Stimulated activated CD8-positive, alpha-beta memory T cell treated with anti-CD3 and anti-CD28 coated beads, Interleukin-12 subunit alpha, Interleukin-12 subunit beta, amount 100 ng/mL, for 1 hour (primary cell): ENCODE measurements around the gene RAX2.

Experiments used
- DNase-seq: peaks from one replicate; pipeline ENCODE4 v3.0.0-alpha.2; 2020; ENCODE audit warnings: low read depth

RAX2 gene

DNA sequence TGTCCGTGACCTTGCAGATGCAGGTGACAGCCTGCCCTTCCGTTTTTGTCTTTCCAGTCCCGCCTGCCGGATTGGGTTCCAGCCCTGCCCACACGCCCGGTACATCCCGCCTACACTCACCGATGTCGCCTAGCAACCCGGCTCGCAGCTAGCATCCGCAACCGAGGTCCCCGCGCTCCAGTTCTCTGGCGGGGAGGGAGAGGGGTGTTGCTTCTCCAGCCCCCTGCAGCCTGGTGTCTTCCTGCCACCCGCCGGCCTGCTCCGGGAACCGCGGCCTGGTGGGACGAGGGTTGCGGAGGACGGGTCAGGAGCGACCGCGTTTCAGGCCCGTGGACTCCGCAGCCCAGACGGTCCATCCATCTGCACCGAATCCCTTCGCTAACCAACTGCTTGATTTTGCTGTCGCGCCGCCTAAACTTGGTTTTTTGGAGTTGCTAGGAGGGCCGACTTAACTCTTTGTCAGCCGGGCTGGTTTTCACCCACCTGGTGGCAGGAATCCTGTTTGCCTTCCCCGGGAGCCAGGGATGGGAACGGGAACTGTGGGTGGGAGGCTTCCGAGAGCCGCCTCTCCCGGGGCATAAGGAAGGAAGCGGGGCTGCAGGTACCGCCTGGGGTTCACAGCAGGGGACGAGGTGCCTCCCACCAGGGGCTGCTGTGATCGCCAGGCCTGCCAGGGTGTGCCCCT is 29.5 kb upstream of the RAX2 start:
- DNase-seq: peak; percentile 36

DNA sequence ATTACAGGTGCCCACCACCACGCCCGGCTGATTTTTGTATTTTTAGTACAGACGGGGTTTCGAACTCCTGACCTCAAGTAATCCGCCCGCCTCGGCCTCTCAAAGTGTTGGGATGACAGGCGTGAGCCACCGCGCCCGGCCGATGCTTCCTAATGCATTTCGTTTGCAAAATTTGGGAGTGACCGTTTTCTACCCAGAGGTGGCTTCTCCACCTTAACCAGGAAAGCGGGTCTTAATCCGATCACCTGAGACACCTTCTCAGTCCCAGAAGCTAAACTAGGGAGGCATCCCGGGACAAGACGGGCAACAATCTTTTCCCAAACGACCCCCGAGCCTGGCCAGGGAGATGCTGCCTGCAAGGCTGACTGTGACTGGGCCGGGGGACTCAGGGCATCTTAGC is 29.0 kb upstream of the RAX2 start:
- no peak for DNase-seq

DNA sequence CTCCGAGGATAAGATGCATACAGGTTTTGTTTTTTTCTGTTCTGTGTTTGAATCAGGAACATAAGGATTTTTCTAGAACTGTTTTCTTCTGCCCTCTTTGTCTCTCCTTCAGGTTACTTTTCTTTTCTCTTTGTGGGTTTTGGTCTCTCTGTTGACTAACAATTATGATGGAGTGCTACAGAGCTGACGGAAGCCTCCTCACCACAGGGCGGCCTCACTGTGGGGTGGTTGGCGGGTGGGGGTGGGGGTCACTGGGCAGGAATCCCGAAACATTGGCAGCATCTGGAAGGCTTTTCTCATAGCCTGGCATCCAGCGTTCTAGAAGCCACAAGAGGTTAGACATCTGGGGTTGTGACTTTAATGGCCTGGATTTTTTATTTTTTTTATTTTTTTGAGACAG is 26.1 kb upstream of the RAX2 start:
- DNase-seq: no peak

DNA sequence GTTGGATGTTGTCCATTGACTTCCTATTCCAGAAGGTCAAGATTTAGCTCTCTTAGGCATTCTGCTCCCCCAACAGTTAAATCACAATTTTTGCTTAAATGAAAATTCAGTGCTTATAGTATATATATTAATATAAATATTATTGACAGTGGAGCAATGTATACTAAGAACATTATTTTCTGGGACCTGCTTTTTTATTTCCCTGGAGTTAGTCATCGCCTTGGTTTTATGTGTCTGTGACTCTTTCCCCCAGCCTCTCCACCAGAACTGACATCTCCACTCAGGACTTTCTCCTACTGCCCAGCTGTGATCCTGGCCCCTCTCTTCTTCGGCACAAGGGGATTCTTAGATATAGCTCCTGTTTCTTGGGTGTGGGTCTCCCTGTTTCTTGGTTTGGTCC is 24.3 kb upstream of the RAX2 start:
- DNase-seq: no peak

DNA sequence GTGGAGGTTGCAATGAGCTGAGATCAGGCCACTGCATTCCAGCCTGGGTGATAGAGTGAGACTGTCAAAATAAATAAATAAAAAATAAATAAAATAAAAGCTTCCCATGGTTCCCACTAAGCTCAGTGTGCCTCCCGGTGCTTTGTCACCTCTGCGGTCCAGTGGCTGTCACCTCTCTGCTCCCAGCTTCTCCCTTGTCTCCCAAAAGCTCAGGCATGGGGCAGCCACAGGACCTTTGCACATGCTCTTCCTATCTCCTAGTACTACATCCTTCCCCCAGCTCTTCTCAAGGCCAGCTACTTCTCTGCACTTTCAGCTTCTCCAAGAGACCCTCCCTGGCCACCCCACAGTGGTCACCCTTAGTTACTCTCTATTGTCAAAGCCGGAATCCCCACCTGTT is 21.8 kb upstream of the RAX2 start:
- no peak for DNase-seq

DNA sequence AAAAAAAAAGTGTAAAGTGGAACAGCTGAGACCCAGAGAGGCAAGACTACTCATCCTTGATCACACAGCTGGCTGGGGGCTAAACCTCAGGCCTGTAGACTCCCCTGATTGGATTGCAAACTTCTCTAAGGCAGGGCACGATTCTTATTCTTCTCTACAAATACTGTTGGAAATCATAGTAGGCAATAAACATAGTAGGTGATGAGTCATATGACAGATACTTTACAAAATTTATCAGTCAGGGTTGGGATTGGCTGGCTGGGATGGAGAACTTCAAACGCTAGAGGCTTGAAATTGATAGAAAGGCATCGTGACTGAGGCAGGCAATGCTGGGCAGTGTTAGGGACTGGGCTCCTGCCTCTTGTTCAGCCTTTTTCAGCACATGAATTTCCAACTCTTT is 20.1 kb upstream of the RAX2 start:
- no peak for DNase-seq

DNA sequence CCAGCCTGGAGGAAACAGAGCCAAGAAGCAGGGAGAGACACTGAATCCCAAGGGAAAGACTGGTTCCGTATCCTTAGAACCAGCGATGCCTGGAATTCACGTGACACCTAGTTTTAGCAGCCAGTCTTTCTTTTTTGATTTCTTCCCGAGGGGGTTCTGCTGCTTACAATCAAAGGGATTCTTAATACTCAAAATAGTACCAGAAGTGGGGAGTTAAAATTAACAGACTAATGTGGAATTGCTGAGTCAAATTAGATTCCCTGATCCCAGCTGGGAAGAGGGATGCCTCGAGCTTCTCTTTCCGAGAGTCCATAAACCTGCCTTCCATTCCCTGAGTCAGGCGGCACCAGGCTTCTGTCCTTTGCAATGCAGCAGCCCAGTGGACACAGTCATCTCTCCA is 18.9 kb upstream of the RAX2 start:
- no peak for DNase-seq

DNA sequence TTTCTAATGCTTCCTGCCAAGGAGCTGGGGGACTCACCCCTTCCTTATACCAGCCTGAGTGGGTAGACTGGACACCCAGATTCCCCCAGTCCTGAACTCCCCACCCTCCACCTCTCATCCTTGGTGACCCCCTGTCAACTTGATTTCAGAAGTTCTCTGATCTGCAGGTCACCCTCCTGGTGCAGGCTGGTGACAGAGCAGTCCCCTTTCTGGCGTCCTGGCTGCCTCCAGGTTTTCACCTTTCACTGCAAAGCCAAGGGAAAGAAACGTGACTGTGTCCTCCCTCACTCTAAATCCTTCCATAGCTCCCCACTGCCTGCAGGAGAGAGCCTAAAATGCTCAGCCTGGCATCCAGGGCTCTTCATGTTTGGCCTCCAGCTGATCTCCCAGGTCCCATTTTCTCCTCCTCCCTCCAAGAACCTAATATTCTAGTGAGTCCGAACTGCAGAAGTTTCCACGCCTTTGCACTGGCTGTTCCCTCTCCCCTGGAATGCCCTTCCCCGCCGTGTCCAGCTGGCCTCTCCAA is 18.2 kb upstream of the RAX2 start:
- no peak for DNase-seq

DNA sequence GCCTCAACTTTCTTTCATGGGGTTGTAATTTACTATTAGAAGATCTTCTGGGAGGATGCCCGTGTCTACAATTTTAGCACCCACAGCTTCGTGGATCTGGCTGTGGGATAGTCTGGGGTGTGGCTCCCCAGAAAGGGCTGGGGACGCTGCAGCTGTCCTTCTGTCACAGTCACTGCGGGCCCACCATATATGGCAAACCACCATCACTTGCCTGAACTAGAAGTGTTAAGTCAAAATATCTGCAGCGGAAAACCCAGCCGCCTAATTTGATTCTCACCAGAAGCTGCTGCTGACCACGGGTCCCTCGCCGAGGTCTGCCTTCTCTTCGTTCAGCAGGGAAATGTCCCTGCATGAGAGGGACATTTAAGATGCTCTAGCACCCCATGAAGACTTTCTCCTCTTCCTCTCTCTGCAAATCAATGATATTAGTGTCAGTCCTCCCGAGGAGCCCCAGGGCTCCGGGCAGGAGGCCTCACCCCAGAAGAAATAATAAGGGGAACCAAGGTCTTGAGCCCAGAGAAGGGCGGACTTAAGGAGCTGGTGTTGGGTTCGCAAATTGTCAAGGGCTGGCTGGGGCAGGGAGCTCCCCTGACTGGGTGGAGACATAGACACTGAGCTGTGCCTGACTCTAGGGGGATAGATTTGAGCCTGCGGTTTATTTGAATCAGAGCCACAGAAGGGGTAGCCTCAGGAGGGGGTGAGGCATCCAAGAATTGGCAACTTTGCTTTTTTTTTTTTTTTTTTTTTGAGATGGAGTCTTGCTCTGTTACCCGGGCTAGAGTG is 17.2 kb upstream of the RAX2 start:
- no peak for DNase-seq

DNA sequence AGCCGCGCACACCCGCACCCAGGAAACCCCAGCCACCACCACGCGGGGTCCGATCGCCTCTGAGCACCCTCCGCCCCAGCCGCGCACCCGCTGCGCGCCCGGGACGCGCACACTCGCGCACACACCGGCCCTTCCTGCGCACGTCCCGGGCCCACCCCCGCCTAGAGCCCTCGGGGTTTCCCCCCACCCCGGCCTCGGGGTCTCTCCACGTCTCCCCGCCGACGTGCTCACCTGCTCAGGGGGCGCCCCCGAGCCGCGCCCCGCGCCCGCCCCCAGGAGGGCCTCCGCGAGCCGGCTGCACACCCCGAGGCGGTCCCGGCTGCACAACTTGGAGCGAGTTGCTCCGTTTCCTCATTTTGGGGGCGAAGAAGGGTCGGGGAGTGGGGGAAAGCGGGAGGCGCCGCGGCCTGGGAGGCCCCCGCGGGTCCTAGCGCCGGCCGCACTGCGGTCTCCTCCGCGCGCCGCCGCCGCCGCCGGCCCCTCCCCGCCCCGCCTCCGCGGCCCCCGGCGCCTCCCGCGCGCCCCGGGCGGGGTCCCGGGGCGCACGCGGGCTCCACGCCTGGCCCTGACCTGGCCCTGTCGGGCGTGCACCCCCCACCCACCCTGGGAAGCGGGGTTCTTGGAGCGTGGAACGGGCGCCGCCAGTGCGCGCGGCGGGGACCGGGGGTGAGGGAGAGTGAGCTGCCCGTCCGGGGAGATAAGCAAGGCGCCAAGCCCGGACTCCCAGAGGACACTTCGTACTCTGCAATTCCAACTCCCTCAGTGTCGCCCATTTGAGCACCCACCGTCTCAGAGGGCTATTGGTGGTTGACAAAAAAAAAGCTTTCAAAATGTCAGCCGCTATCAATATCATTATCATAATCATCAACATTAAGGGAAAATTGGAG is 14.2 kb upstream of the RAX2 start, which contains the start of gene MATK:
Gene MATK, minus strand, starts transcription at position 444 of the 887 bp plus-strand sequence. CDS start 1,246 bp downstream, outside the sequence.
- no peak for DNase-seq

DNA sequence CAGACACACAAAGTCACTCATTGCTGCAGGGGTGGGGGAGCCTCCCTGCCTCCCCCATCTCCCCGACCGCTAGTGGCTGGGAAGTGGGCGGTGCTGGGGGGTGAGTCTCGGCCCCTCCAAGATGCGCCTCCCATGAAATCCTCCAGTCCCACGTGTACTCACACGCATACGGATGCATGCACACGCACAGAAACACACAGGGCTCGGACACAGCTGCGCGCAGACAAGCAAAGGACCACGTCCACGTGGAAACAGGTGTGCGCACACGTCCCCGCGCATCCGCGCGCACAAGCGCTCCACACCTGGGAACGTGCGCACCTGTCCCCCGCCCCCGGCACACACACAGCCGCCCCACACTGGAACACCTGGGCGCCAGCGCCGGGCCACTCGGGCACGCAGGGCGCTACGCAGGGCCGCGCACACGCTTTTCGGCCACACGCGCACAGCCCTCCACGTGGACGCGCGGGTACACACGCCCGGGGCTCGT is 13.5 kb upstream of the RAX2 start:
- no peak for DNase-seq

DNA sequence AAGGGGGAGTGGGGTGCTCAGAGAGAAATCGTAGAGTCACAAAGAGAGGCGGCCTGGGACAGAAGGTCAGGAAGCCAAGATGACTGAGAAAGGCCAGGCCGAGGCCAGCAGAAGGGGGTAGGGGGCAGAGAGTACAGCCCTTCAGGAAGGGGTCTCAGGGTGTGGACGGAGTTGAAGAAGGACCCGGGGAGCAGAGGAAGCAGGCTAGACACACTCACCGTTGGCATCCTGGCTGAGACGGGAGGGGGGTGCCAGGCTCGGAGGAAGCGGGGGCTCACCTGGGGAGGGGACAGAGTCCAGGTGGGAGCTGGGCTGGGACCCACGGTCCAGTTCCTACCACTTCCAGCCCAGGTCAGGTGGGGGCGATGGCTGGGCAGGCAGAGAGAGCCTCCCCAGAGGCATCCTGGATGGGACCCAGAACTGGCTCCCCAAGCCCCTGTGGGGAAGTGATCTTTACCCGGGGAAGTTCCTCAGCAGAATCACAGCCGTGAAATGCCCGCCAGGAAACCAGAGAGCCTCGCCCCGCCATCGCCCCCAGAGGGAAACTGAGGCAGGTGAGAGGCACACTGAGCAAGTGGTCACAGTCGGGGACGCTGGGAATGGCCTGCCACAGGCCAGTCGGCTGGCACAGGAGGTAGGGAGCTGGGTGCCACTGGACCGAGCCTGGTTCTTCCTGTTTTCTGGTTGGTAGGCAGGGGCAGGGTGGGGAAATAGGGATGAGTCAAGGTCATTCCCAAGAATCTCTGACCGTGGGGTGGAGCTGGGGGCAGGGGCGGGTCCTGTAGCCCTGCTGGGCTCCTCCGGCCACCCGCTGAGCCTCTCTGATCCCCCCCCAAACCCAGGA is 12.8 kb upstream of the RAX2 start:
- DNase-seq: no peak

DNA sequence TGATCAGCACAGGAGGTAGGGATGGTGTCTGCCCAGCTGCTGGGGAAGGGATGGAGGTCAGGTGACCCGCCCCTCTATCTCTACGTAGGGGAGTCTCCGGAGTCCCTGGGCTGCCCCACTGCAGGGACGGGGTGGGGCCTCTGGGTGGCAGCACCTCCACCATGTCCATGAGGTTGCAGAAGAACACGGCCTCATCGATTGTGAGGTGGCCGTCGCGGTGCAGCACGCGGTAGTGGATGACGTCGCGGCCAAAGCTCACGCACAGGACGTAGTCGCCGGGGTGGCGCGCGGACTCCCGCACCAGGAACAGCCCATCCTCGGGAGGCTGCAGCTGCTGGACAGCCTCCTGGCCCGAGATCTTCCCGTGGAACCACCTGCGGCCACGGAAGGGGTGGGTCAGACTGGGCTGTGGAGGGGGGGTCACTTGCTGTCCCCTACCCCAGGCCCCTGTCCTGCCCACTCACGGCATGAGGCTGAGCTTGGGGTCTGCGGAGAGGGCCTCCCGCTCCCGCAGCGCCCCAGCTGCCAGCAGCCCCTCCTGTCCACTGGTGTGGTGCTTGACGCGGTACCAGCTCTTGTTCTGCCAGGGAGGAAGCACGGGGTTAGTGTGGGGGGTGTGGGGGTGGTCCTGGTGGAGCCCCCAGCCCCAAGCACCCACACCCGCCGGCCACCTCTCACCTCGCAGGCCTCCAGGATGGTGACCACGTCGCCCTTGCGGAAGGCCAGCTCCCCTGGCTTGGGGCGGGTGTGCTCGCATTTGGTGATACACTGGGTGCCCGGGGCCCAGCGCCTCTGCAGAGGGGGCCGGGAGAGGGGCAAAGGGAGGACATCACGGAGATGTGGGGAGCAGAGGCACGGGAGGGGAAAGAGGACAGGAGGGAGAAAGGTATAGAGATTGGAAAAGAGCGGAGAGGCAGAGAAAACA is 11.9 kb upstream of the RAX2 start:
- no peak for DNase-seq

DNA sequence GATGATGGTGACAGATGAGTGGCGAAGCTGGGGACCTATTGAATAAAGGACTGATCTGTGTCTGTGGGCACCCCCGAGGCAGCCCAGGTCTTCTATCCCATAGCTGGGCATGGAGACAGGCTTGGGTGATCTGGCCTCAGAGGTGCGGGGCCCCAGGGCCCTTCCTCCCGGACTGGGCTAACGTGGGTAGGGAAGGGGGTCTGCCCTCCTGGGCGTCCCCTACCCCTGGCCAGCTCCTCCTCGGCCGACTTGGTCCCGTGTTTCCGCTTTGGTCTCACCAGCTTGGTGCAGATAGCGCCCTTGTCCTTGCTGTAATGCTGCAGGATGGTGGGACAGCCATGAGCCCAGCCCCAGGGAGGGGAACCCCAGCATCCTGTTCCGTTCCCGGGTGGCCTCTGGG is 10.9 kb upstream of the RAX2 start:
- no peak for DNase-seq

DNA sequence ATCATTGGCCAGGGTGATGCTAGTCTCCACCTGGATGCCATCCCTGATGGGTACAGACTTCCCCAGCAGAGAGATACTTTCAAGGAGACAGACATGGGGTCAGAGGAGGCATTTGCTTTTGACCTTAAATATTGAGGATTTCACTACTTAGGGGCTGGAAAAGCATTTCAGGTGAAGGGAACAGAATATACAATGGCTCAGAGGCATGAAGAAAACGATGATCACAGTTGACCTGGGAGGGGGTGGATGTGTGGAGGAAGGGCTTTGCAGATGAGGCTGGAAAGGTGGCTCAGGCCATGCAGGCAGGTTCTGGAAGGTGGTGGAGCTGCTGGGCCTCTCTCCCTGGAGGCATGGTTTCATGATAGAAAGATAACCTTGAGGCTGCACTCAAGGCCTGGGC is 10.3 kb upstream of the RAX2 start:
- no peak for DNase-seq

DNA sequence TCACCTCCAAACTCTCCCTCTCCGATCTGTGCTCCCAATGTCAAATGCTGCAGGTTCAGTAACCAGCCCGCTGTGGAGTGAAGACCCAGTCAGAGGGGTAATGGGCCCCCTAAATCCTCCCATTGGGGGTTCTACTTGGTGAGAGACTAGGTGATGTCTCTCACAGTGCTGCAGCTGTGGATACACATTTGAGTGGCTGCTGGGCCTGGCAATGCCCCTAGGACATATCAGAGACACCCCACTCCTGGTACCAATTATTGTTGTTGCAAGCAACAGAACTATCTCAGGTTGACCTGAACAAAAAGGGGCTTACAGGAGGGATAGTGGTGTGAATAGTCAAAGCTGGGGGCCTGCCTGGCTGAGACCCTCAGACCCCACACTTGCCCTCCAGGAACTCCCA is 9.6 kb upstream of the RAX2 start:
- no peak for DNase-seq

DNA sequence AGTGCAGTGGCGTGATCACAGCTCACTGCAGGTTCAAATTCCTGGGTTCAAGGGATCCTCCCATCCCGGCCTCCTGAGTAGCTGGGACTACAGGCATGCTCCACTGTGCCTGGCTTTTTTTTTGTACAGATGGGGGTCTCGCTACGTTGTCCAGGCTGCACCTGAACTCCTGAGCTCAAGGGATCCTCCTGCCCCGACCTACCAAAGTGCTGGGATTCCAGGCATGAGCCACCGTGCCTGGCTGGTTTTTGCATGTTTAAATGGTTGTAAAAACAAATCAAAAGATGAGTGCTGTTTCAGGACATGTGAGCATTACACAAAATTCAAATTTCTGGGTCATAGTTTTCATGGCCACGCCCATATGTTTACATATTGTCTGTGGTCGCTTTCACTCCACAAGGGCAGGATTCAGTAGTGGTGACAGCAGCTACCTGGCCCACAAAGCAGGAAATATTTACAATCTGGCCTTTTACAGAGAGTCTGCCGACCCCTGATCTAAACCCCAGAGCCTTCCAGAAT is 8.8 kb upstream of the RAX2 start:
- DNase-seq: no peak

DNA sequence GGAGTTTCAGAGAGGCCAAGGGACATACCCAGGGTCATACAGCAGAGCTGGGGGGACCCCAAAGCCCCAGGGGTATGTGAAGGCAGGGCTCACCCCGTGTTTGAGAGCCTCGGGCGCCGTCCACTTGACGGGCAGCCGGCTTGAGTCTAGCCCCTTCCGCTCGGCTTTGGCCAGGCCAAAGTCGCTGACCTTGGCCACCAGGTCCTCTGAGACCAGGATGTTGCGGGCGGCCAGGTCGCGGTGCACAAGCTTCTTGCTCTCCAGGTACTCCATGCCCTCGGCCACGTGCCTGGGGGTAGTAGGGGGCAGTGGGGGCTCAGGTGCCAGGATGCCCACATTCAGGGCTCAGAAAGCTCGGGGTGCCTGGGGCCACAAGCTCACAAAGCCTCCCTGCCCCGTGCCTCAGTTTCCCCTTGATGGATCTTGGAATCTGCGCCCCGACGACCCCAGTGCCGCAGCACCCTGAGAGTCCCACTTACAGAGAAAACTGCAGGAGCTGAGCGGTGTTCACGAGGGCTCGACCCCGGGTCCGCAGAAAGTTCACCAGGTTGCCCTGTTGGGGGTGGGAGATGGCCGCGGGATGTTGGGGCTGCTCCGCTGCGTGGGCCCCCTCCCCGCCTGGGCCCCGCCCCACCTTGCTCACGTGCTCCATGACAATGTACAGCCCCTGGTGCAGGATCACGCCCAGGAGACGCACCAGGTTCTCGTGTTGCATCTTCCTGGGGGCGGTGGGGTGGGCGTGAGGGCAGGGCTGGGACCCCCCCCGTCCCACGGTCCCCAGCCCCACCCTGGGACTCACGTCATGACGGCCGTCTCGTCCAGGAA is 7.1 kb upstream of the RAX2 start:
- no peak for DNase-seq
